HG03196 (cell line): ENCODE measurements around the gene EID3.

ENCODE experiments used
- ATAC-seq: cut with Tn5 transposase; IDR thresholded peaks from one replicate; pipeline ENCODE4 v1.9.1; 2021; ENCODE audit not compliant: unreplicated experiment

Gene EID3

GRCh38 chr12:104333692-104334255, 30.2 kb downstream of the EID3 start:
- no peak for ATAC-seq

- no peak for ATAC-seq
Measured at GRCh38 chr12:104334581-104334980, 31.0 kb downstream of the EID3 start.

GRCh38 chr12:104336115-104336514, 32.6 kb downstream of the EID3 start:
- no peak for ATAC-seq

- ATAC-seq, result no peak
Measured at GRCh38 chr12:104337030-104337558, 33.6 kb downstream of the EID3 start.

- no peak for ATAC-seq
Measured at GRCh38 chr12:104339663-104340062, 36.1 kb downstream of the EID3 start.

- no peak for ATAC-seq
Measured at GRCh38 chr12:104340177-104340576, 36.6 kb downstream of the EID3 start.

GRCh38 chr12:104340925-104341611, 37.5 kb downstream of the EID3 start:
- ATAC-seq, result no peak

GRCh38 chr12:104342147-104342546, 38.6 kb downstream of the EID3 start:
- ATAC-seq, result no peak

GRCh38 chr12:104342635-104343249, 39.2 kb downstream of the EID3 start:
- ATAC-seq, result no peak

- ATAC-seq, result no peak
Measured at GRCh38 chr12:104344682-104345081, 41.1 kb downstream of the EID3 start.

GRCh38 chr12:104345234-104346066, 41.9 kb downstream of the EID3 start:
- no peak for ATAC-seq

GRCh38 chr12:104347374-104348075, 44.0 kb downstream of the EID3 start:
- ATAC-seq, result no peak

- no peak for ATAC-seq
Measured at GRCh38 chr12:104348283-104348993, 44.9 kb downstream of the EID3 start.

- no peak for ATAC-seq
Measured at GRCh38 chr12:104348994-104349494, 45.5 kb downstream of the EID3 start.

GRCh38 chr12:104350211-104351056, 46.9 kb downstream of the EID3 start:
- no peak for ATAC-seq

- ATAC-seq, result no peak
Measured at GRCh38 chr12:104351057-104351983, 47.8 kb downstream of the EID3 start.

- ATAC-seq, result no peak
Measured at GRCh38 chr12:104352106-104352713, 48.7 kb downstream of the EID3 start.
